GM12875 (cell line): Measurements from ENCODE around the gene PIK3IP1.

Experiments
- H3K4me3 ChIP-seq: one replicate; pipeline ENCODE4 v1.5.1; 2011; ENCODE audit warnings: low read depth, low read length, control low read depth
- TF ChIP-seq, protein P1 (sequence below): IDR thresholded peaks from 2 replicates; pipeline ENCODE4 v1.5.1; 2011; ENCODE audit warnings: low read depth, mild to moderate bottlenecking, control low read depth, inconsistent platforms, low read length, moderate library complexity, borderline replicate concordance; ENCODE audit not compliant: insufficient read depth

PIK3IP1 gene

DNA sequence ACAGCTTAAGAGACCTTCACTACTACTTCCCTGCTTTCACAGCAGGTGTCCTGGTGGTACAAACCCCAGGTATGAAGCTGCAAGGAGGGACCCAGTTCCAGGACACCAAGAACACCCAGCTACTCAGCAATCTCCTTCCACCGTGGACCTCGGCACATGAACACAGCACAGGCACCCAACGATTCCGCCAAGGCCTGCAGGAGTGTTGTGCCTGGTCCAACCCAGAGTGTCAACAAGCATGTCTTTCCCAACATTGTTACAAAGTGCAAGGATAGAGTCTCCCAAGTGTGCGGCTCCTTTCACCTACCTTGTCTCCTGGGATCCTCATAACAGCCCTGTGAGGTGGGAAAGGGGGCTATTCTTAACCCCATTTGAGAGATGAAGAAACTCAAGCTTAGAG is 42.0 kb upstream of the PIK3IP1 start:
- H3K4me3 ChIP-seq = no peak overlapping the region
- TF ChIP-seq, protein P1, sequence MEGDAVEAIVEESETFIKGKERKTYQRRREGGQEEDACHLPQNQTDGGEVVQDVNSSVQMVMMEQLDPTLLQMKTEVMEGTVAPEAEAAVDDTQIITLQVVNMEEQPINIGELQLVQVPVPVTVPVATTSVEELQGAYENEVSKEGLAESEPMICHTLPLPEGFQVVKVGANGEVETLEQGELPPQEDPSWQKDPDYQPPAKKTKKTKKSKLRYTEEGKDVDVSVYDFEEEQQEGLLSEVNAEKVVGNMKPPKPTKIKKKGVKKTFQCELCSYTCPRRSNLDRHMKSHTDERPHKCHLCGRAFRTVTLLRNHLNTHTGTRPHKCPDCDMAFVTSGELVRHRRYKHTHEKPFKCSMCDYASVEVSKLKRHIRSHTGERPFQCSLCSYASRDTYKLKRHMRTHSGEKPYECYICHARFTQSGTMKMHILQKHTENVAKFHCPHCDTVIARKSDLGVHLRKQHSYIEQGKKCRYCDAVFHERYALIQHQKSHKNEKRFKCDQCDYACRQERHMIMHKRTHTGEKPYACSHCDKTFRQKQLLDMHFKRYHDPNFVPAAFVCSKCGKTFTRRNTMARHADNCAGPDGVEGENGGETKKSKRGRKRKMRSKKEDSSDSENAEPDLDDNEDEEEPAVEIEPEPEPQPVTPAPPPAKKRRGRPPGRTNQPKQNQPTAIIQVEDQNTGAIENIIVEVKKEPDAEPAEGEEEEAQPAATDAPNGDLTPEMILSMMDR = no peak

DNA sequence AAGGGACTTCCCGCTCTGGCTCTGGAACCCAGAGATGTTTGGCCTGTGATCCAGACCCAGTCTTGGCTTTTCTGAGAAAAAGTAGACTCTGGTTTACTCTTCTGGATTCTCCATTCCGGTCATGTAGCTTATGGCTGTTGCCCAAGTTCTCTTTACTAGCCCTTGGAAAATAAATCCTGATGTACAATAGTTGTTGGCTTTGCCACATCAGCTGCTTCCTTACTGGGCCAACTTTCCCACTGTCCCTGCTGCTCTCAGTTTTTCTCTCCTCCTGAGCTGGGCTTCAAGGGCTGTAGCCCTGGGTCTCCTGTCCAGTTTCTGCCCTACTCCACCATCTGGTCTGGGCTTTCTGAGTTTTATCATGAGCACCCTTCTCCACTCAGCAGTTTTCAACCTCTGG is 41.4 kb upstream of the PIK3IP1 start:
- no peak overlapping the region for H3K4me3 ChIP-seq
- TF ChIP-seq, protein P1 = no peak

DNA sequence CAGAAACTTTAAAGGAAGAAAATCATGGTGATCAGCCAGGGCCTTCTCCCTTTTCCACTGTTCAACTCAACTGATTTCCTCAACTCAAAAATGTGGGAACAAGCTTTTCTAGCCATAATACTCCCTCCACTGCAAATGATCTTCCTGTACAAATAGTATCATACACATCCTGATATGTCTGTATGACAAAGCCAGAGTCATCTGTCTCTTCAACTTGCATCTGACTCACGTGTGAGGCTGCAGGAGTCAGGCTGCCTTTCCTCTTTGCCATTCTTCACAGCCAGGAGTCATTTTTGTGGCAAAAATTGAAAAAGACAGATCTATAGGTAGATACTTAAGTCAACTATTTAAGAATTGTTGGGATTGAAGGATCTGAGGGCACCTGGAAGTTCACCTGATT is 40.6 kb upstream of the PIK3IP1 start:
- H3K4me3 ChIP-seq = no peak overlapping the region
- TF ChIP-seq, protein P1 = no peak

DNA sequence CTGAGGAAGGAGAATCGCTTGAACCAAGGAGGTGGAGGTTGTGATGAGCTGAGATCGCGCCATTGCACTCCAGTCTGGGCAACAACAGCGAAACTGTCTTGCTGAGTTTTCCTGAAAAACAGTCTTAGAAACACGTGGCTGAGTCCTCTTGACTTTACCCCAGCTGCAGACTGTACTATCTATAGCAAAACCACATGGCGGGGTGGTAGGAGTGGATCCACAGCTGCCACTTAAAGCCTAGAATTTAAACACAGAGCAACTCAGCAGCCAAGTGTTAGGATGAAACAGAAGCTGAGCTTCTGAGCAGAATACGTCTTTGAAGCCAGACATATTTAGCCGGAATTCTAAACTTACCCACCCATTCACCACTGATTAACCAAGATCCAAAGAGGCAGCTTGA is 39.7 kb upstream of the PIK3IP1 start:
- TF ChIP-seq, protein P1 = no peak
- H3K4me3 ChIP-seq = no peak overlapping the region

DNA sequence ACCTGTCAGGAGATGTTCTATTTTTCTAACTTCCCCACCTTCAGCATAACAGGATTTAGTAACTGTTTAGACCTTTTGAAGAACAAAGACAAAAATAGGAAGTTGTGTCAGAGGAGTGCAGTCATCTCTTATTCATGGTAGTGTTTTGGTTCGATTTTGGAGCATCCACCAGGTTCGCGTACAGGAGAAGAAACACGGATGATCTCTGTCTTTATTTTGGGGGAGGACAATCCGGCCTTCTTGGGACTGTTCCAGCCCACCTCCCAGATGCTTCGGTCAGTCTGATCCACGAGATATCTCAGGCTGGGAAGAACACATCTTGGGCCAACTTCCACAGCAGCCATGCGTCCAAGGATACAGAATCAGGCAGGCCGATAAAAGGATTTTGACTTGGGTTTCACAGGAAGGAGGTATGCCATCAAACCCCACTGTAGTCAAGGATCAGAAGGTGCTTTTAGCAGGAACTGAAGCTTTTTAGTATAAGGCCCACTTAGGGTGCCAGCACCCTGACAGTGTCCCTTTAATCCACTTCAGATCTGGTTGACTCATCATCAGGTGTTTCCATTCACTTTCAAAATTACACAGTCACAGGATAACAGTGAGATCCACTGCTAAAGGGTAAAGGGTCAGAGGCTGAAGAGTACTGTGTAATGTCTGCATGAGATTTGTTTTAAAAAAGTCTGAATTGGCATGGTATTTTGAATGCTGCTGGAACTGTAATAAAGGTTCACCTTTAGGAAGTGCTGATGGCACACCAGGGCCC is 37.3 kb upstream of the PIK3IP1 start:
- TF ChIP-seq, protein P1 = no peak
- no peak overlapping the region for H3K4me3 ChIP-seq

DNA sequence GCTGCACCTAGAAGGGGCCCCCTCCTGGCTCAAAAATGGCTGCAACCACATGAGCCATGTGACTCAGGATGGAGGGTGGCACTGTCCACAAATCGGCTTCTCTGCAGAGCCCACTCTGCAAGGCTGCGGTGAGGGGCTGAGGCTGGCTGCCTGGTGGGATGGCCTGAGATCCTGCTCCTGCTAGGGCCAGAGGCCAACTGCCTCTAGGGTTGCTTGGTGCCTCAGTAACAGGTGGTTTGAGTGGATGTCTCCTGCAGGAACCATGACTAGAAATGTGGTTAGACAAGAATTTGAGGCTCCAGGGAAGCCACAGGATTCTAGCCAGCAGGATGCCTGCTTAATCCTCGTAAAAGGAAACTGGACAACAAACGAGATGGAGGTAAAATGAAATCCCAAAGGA is 36.7 kb upstream of the PIK3IP1 start:
- TF ChIP-seq, protein P1 = no peak

DNA sequence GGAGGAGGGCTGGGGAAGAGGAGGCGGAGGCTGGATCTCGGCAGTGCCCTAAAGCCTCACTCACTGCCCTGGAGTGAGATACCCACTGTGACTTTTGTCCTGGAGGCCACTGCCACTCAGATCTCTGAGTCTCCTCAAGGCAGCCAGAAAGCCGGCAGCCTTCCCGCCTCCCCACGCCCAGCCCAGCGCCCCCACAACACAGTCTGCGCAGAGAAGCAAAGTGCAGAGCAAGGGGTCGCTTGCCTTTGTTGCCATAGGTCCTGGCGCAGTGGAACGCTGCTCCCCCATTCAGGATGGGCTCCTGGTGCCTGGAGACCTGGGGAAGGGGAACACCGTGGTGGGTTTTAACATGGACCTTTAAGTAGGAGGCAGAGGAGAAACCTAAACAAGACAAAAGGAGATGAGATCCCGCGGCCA is 36.3 kb upstream of the PIK3IP1 start:
- no peak overlapping the region for H3K4me3 ChIP-seq
- TF ChIP-seq, protein P1 = no peak

More for the DNA sequence above, 36.7 kb upstream of the PIK3IP1 start:
- H3K4me3 ChIP-seq = no peak overlapping the region
